Endometrial microvascular endothelial cells (primary cell): ENCODE results near the gene SRP19. TPM values are rescaled to one million over a fixed set of nuclear protein-coding genes. Genes with fewer than 3 reads are reported as not detected.

ENCODE experiments used
- in situ Hi-C: cut with HindIII; loops from 2 replicates; pipeline ENCODE4 v1.10.0; 2017; ENCODE audit warnings: low sequenced_read_pairs, low pct_unique_long_range_greater_than_20kb; ENCODE audit errors: inconsistent ontology term
- total RNA-seq: library from RNA; depleted of rRNA; stranded (reverse); fragments of >200 nt; gene quantifications from one replicate; pipeline ENCODE4 v1.2.3, GENCODE V29; 2015; ENCODE audit errors: inconsistent ontology term

Gene SRP19
- total RNA-seq, 1 donor from 2014 or later = 136 TPM

DNA sequence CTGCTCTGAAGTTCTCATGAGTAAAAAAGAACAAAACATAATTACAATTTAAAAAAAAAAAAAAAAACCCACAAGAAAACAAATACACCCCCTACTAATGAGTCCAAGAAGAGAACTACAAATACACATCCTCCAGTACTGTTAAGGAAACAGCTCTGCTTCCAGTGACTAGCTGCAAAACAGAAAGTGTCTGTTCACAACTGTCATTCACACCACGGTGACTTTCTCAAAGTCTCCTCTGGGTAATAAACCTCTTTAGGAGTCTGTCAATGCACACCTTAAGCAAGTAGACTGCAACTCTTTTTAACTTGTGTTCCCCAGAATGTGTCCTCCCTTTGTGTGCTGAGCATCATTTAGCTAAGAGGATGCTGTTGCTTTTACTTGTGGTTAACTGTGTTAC, 54.7 kb downstream of the SRP19 start:
- in situ Hi-C loops = no loop called here

DNA sequence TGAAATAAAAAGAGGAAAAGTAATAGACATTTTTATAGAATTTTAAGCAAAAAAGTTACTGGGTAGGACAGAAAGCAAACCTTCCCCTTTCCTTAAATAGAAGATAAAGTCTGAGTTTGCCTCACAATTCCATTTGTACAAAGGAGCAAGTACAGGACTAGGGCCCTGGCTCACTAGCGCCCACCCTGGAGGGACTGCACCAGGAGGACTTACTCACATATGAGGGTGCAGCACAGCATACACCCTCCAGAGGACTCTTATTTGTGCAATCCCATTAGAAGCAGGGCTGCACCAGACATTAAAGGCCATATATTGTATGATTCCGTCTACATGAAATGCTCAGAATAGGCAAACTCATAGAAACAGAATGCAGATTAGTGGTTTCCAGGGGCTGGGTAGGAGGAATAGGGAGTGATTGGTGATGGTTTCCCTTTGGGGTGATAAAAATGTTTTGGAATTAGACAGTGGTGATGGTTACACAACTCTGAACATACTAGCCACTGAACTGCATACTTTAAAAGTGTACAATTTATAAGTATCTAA, 56.4 kb downstream of the SRP19 start:
- in situ Hi-C loops = no loop called here

DNA sequence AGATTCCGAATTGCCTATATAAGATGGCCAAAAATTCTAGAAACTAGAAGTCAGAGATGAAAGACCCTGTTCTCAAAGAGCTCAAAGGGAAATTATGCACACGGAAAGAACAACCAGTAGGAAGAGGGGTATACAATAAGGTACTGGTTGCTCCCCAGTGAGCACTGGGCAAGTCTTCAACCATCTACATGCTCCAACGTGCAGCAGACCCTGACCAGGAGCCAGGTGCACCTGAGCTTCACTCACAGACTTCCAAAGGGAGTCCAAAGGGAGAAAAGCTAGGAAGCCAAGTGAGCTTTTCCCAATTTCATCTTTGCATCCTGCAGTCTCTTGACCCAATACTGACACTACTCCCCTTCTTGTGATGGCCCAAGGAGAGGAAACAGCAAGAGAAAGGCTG, 57.0 kb downstream of the SRP19 start:
- in situ Hi-C loops = no loop called here

DNA sequence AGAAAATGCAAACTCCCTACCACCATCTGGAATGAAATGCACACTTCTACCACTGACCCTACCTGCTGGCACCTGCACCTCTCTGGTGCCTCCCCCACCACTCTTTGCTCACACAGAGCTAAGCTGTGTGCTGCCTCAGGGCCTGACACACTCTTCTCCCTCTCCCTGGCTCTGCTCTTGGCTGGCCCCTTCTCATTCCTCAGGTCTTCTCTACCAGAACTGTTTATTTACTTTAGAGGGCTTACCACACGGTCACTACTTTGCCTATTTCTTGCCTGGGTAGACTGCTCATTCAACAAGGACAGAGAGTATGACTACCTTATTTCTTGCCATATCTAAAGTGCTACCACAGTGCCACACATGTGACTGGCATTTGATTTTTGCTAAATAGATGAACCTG, 57.6 kb downstream of the SRP19 start:
- in situ Hi-C loops = no loop called here

Other genes with a start within 250 kb of the SRP19 start
- 28.1 TPM for gene APC, start 123.4 kb upstream of the SRP19 start, total RNA-seq
- gene REEP5, start 60.9 kb downstream of the SRP19 start, total RNA-seq = 85.0 TPM
- gene DCP2, start 115.5 kb downstream of the SRP19 start, total RNA-seq = 22.3 TPM